ENCODE measurements around the gene TPMT. TPM values are rescaled to one million over a fixed set of nuclear protein-coding genes. Genes with fewer than 3 reads are reported as not detected.

The TPMT gene
- total RNA-seq, 4 donors from 2014 or later = 15.1 to 53.5 (median 32.8) TPM

GRCh38 chr6:18187701-18188100 lies 32.8 kb upstream of the TPMT start:
- intact Hi-C loops (cut with DNase I; ENCODE audit: low total_unique reads) = no loop called here
- TF ChIP-seq EP300 (IDR thresholded peaks at IDR 0.05; ENCODE audit: low read depth) = no peak
- TF ChIP-seq POLR2AphosphoS5 (IDR thresholded peaks at IDR 0.05) = no peak
- TF ChIP-seq CTCF (IDR thresholded peaks at IDR 0.05) = no peak
- TF ChIP-seq POLR2A (IDR thresholded peaks at IDR 0.05) = no peak
- in situ Hi-C loops (cut with MboI; ENCODE audit: low pct_ligation_motif_present in 1 of 4, low pct_unique_long_range_greater_than_20kb in 1 of 4, low sequenced_read_pairs in 3 of 4) = no loop called here

GRCh38 chr6:18186540-18187250 lies 31.8 kb upstream of the TPMT start:
- Histone ChIP-seq H3K36me3 (peaks cover 0 to 5% (median 0%) of the 10 kb centered on the region in 4 donors), H3K4me3 (no peak overlapping the region), H3K27ac (peak overlapping the region in 1 of 4 donors; percentile 26), H3K27me3 (no peaks in the 10 kb centered on the region), H3K4me1 (peaks cover 0 to 9% (median 3%) of the 10 kb centered on the region in 4 donors), H3K9me3 (no peaks in the 10 kb centered on the region)
- WGBS, 2 donors (ENCODE audit: low coverage in 1 of 2) = 74 to 93% methylated on average over 4 of the region's 4 CpGs
- intact Hi-C loops (cut with DNase I; ENCODE audit: low total_unique reads) (no loop called here), in situ Hi-C loops (cut with MboI; ENCODE audit: low pct_ligation_motif_present in 1 of 4, low pct_unique_long_range_greater_than_20kb in 1 of 4, low sequenced_read_pairs in 3 of 4) (no loop called here)
- no peak for TF ChIP-seq POLR2A (IDR thresholded peaks at IDR 0.05)
- no peak for TF ChIP-seq EP300 (IDR thresholded peaks at IDR 0.05; ENCODE audit: low read depth)
- TF ChIP-seq CTCF (IDR thresholded peaks at IDR 0.05) = no peak
- TF ChIP-seq POLR2AphosphoS5 (IDR thresholded peaks at IDR 0.05) = no peak
- DNase-seq = no peak

More at GRCh38 chr6:18187701-18188100, 32.8 kb upstream of the TPMT start:
- H3K36me3 ChIP-seq = peaks cover 0 to 8% (median 0%) of the 10 kb centered on the region in 4 donors
- H3K4me1 ChIP-seq = peaks cover 0 to 9% (median 3%) of the 10 kb centered on the region in 4 donors
- no peak overlapping the region for H3K4me3 ChIP-seq
- no peak for DNase-seq
- H3K9me3 ChIP-seq = no peaks in the 10 kb centered on the region
- no peak overlapping the region for H3K27ac ChIP-seq
- 94% methylated on average over 3 to 10 of the region's 10 CpGs for WGBS, 2 donors (ENCODE audit: low coverage in 1 of 2)
- no peaks in the 10 kb centered on the region for H3K27me3 ChIP-seq

GRCh38 chr6:18186033-18186432 lies 31.2 kb upstream of the TPMT start:
- Histone ChIP-seq H3K27me3 (no peaks in the 10 kb centered on the region), H3K4me1 (peaks cover 0 to 9% (median 3%) of the 10 kb centered on the region in 4 donors), H3K36me3 (no peaks in the 10 kb centered on the region), H3K4me3 (no peak overlapping the region), H3K9me3 (no peaks in the 10 kb centered on the region), H3K27ac (peak overlapping the region in 3 of 4 donors; percentile 6 to 30 (median 26))
- intact Hi-C loops (cut with DNase I; ENCODE audit: low total_unique reads) (no loop called here), in situ Hi-C loops (cut with MboI; ENCODE audit: low pct_ligation_motif_present in 1 of 4, low pct_unique_long_range_greater_than_20kb in 1 of 4, low sequenced_read_pairs in 3 of 4) (no loop called here)
- 50% methylated on average over 1 to 2 of the region's 2 CpGs for WGBS, 2 donors (ENCODE audit: low coverage in 1 of 2)
- DNase-seq = peak; percentile 13
- no peak for TF ChIP-seq EP300 (IDR thresholded peaks at IDR 0.05; ENCODE audit: low read depth)
- no peak for TF ChIP-seq POLR2A (IDR thresholded peaks at IDR 0.05)
- no peak for TF ChIP-seq CTCF (IDR thresholded peaks at IDR 0.05)
- TF ChIP-seq POLR2AphosphoS5 (IDR thresholded peaks at IDR 0.05) = no peak

GRCh38 chr6:18185624-18186023 lies 30.7 kb upstream of the TPMT start:
- Histone ChIP-seq H3K27ac (peak overlapping the region in 3 of 4 donors; percentile 6 to 30 (median 26)), H3K4me3 (no peak overlapping the region), H3K9me3 (no peaks in the 10 kb centered on the region), H3K36me3 (no peaks in the 10 kb centered on the region), H3K4me1 (peaks cover 0 to 9% (median 3%) of the 10 kb centered on the region in 4 donors), H3K27me3 (no peaks in the 10 kb centered on the region)
- intact Hi-C loops (cut with DNase I; ENCODE audit: low total_unique reads) = no loop called here
- no peak for DNase-seq
- WGBS, 2 donors (ENCODE audit: low coverage in 1 of 2) = 46% methylated on average over 1 of the region's 1 CpG; no CpG with 5 or more reads in 1 of the 2 donors
- TF ChIP-seq POLR2A (IDR thresholded peaks at IDR 0.05) = no peak
- TF ChIP-seq CTCF (IDR thresholded peaks at IDR 0.05) = no peak
- TF ChIP-seq EP300 (IDR thresholded peaks at IDR 0.05; ENCODE audit: low read depth) = no peak
- TF ChIP-seq POLR2AphosphoS5 (IDR thresholded peaks at IDR 0.05) = no peak
- in situ Hi-C loops (cut with MboI; ENCODE audit: low pct_ligation_motif_present in 1 of 4, low pct_unique_long_range_greater_than_20kb in 1 of 4, low sequenced_read_pairs in 3 of 4) = no loop called here

Measured in transverse colon (tissue), 4 donors.